ENCODE data around the gene APPBP2.

DNA sequence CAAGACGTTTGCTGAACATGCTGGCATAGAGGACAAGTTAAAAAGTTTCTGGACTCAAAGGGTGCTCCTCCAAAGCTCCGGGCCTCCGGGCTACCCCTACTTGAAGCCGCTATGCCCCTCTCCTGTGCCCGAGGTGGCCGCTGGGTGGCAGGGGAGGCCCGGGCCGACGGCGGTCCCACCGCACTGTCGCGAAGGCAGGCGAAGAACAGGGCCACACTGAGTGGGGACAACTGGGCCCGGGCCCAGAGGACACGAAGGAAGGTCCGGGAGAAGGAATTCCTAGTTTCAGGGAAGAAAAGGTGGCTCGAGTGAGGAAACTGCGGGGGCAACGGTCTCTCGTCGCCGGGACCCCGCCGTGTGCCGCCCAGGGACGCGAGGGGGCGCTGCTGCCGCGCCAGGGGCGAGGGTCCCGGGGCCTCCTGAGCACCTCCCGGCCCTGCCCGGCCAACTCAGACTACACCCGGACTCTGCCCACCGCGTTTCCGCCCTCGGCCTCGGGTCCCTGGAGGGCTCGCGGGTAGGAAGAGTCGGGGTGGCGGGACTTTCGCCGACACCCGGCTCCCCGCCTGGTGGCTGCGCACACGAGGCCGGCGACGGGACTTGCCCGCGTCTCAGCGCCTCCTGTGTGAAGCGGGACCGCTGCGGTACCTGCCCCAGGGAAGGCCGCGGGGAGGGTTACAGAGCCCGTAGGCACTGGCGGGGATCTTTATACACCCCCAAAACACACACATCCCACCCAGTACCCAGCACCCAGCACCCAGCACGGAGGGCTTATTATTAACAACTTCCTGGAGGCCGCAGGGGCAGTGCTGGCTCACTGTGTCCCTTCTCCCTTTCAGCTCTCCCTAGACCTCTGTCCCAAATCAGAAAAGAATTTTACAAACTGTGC, 104.5 kb downstream of the APPBP2 start:
- TF ChIP-seq POLR2A (IDR thresholded peaks at IDR 0.05; ENCODE audit: low read depth, low read length) (no peak), POLR2AphosphoS5 (IDR thresholded peaks at IDR 0.05; ENCODE audit: insufficient read depth, low read depth, low read length) (peak; percentile 47)
- TF ChIP-seq, protein P1, sequence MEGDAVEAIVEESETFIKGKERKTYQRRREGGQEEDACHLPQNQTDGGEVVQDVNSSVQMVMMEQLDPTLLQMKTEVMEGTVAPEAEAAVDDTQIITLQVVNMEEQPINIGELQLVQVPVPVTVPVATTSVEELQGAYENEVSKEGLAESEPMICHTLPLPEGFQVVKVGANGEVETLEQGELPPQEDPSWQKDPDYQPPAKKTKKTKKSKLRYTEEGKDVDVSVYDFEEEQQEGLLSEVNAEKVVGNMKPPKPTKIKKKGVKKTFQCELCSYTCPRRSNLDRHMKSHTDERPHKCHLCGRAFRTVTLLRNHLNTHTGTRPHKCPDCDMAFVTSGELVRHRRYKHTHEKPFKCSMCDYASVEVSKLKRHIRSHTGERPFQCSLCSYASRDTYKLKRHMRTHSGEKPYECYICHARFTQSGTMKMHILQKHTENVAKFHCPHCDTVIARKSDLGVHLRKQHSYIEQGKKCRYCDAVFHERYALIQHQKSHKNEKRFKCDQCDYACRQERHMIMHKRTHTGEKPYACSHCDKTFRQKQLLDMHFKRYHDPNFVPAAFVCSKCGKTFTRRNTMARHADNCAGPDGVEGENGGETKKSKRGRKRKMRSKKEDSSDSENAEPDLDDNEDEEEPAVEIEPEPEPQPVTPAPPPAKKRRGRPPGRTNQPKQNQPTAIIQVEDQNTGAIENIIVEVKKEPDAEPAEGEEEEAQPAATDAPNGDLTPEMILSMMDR (IDR thresholded peaks at IDR 0.05; ENCODE audit: extremely low read depth in 1 of 2, insufficient read depth in 1 of 2, low read depth in 1 of 2, low read length in 2 of 2), result peak; percentile 85 to 99
